Rectal smooth muscle tissue (tissue), 1 donor: ENCODE data around the gene VMAC.

Experiments
- H3K27ac ChIP-seq: one replicate; pipeline ENCODE4 v1.7.0; 2013; ENCODE audit warnings: low read depth, low read length, inconsistent platforms
- H3K27me3 ChIP-seq: one replicate; pipeline ENCODE4 v1.7.0; 2013; ENCODE audit warnings: low read length; ENCODE audit not compliant: control insufficient read depth, insufficient read depth
- H3K36me3 ChIP-seq: one replicate; pipeline ENCODE4 v1.7.0; 2013; ENCODE audit warnings: low read length; ENCODE audit not compliant: control insufficient read depth, insufficient read depth
- H3K4me1 ChIP-seq: one replicate; pipeline ENCODE4 v1.7.0; 2013; ENCODE audit warnings: low read length; ENCODE audit not compliant: control insufficient read depth, insufficient read depth
- H3K4me3 ChIP-seq: one replicate; pipeline ENCODE4 v1.7.0; 2013; ENCODE audit warnings: low read length
- H3K9ac ChIP-seq: one replicate; pipeline ENCODE4 v1.7.0; 2013; ENCODE audit warnings: low read length

Gene VMAC

DNA sequence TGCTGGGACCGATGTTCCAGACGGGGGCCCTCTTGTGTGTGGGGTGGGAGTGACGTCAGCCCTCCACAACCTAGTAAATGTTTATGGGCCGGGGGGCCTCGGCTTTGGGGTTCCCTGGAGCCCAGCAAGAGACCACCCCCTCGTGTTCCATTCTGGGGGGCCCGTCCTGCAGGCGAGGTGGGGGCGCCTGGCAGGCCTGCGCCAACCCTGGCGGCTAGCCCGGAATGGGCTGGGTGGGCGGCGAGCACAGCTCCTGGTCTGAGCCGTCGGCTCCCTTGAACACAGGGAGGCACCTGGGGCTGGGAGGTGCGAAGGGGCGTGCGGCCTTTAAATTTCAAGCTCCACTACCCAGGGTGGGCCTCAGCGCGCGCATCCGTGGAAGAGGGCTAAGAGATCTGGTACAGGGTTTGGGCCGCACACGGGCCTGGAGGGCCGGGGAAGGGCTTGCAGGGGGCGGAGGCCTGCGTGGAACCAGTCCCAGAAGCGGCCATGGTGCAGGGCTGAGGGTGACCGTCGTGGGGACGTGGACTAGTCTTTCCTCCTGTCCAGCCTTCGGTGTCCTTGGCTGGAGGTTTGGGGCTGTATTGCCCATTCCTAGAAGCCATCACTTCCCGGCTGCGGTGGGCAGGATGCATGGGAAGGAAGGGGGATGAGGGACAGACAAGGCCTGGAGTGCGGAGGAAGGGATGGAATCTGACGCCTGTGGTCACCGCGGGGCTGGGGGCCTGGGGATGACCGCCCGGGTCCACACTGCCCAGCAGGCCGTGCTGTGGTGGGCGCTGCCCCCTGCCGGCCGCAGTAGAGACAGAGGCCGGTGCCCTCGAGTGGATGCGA is 12.5 kb upstream of the VMAC start:
- Histone ChIP-seq H3K4me1 (peaks cover 15% of the 10 kb centered on the region), H3K4me3 (no peak overlapping the region), H3K27ac (no peak overlapping the region), H3K27me3 (peaks cover 3% of the 10 kb centered on the region), H3K9ac (no peak overlapping the region), H3K36me3 (peaks cover 13% of the 10 kb centered on the region)

GRCh38 chr19:5892772-5893275 is 11.8 kb upstream of the VMAC start:
- Histone ChIP-seq H3K4me1 (peaks cover 15% of the 10 kb centered on the region), H3K27ac (no peak overlapping the region), H3K9ac (no peak overlapping the region), H3K36me3 (peaks cover 13% of the 10 kb centered on the region), H3K27me3 (peaks cover 3% of the 10 kb centered on the region), H3K4me3 (no peak overlapping the region)

DNA sequence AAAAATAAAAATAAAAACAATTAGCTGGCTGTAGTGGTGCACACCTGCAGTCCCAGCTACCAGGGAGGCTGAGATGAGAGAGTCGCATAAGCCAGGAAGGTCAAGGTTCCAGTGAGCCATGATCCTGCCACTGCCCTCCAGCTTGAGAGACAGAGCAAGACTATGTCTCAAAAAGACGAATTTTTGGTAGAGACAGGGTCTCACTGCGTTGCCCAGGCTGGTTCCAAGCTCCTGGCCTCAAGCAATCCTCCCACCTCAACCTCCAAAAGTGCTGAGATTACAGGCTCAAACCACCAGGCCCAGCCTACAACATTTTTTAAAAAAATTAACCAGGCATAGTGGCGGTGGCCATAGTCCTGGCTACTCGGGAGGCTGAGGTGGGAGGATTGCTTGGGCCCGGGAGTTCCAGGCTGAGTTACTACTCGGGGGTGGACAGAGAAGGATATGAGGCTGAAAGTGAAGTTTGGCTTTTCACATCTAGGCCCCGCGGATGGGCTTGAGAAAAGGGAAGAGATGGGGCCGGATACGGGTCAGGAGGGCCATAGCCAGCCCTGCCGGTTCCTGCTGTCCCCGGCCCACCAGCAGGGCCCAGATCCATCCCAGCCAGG is 11.3 kb upstream of the VMAC start:
- Histone ChIP-seq H3K27me3 (peaks cover 3% of the 10 kb centered on the region), H3K9ac (no peak overlapping the region), H3K27ac (no peak overlapping the region)

GRCh38 chr19:5893907-5894703 is 10.6 kb upstream of the VMAC start:
- Histone ChIP-seq H3K4me3 (no peak overlapping the region), H3K9ac (no peak overlapping the region), H3K27ac (no peak overlapping the region), H3K36me3 (peaks cover 13% of the 10 kb centered on the region), H3K27me3 (peaks cover 3% of the 10 kb centered on the region), H3K4me1 (peaks cover 15% of the 10 kb centered on the region)

More for the DNA sequence above, 11.3 kb upstream of the VMAC start:
- Histone ChIP-seq H3K4me1 (peaks cover 15% of the 10 kb centered on the region), H3K4me3 (no peak overlapping the region), H3K36me3 (peaks cover 13% of the 10 kb centered on the region)

DNA sequence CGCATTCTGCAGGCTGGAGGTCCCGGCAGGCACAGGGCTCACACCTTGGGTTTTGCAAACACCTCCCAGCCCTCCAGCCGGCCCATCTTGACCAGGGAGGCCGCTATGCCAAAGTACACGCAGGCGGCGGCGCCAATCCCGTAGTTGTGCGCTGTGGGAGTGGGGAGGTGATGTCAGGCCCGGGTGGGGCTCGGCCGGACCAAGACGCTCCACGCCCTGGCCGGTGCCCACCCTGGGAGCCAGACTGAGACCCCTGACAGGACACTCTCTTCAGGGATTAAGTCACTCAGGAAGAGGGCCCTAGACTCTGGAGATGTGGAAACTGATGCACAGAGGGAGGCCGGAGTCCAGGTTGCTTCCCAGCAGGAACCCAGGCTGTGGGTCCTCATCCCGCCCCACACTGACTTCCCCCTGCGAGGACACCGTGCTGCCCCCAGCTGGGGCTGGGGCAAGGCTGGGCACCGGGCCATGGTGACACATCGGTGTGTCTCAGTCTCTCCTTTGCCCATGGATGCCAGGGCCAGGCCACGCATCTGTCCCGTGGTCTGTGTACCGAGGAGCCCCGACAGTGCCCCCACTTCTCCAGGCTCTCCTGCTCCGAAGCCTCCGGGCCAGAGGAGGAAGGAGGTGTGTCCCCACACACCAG is 9.8 kb upstream of the VMAC start:
- Histone ChIP-seq H3K36me3 (peaks cover 13% of the 10 kb centered on the region), H3K9ac (no peak overlapping the region), H3K4me3 (no peak overlapping the region), H3K27me3 (no peaks in the 10 kb centered on the region), H3K4me1 (peaks cover 9% of the 10 kb centered on the region), H3K27ac (no peak overlapping the region)

DNA sequence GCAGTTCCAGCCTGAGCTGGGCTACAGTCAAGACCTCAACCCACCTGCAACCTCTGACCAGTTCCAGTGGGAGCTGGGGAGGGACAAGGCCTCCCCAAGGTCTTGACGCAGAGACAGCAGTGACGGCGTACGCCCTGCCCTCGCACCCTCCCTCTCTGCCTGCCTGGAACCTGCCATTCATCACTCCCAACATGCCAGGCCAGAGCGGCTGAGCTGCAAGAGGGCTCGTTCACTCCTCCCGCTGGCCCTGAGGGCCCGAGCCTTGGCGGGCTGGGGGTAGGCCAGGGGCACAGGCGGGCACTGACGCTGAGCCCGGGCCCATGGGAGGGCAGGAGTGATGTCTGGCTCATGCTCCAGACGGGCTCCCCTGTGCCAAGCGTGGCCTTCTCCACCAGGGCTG is 9.3 kb upstream of the VMAC start:
- H3K4me3 ChIP-seq, result no peak overlapping the region
- H3K36me3 ChIP-seq, result peaks cover 13% of the 10 kb centered on the region
- H3K27me3 ChIP-seq, result no peaks in the 10 kb centered on the region
- H3K9ac ChIP-seq, result no peak overlapping the region
- H3K27ac ChIP-seq, result no peak overlapping the region
- H3K4me1 ChIP-seq, result peaks cover 7% of the 10 kb centered on the region

DNA sequence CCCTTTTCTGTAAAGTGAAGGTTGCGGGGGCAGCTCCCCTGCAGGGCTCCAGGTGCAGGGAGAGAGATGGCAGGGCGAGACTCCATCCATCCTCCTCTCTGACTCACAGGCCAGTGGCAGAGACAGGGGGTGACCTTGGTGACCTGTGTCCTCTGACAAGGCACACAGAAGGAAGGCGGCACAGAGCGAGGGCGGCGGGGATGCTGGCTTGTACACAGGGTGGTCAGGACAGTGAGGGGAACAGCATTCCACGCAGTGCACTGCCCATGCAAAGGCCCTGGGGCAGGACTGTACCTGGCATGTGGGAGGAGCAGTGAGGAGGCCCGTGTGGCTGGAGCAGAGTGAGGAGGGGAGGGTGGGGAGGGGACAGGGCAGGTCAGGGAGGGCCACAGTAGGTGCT is 8.8 kb upstream of the VMAC start:
- H3K27me3 ChIP-seq, result no peaks in the 10 kb centered on the region
- H3K36me3 ChIP-seq, result peaks cover 13% of the 10 kb centered on the region
- no peak overlapping the region for H3K9ac ChIP-seq
- H3K27ac ChIP-seq, result no peak overlapping the region
- H3K4me3 ChIP-seq, result no peak overlapping the region
- H3K4me1 ChIP-seq, result peaks cover 7% of the 10 kb centered on the region

- Histone ChIP-seq H3K27me3 (no peaks in the 10 kb centered on the region), H3K4me1 (peaks cover 7% of the 10 kb centered on the region), H3K9ac (no peak overlapping the region), H3K36me3 (peaks cover 13% of the 10 kb centered on the region), H3K4me3 (no peak overlapping the region), H3K27ac (no peak overlapping the region)
These were observed 8.2 kb upstream of the VMAC start for GRCh38 chr19:5896365-5897076.

- H3K27ac ChIP-seq, result no peak overlapping the region
- peaks cover 13% of the 10 kb centered on the region for H3K36me3 ChIP-seq
- no peaks in the 10 kb centered on the region for H3K27me3 ChIP-seq
- no peak overlapping the region for H3K9ac ChIP-seq
- H3K4me1 ChIP-seq, result peaks cover 1% of the 10 kb centered on the region
- H3K4me3 ChIP-seq, result no peak overlapping the region
These were observed 7.3 kb upstream of the VMAC start for GRCh38 chr19:5897189-5897969.

DNA sequence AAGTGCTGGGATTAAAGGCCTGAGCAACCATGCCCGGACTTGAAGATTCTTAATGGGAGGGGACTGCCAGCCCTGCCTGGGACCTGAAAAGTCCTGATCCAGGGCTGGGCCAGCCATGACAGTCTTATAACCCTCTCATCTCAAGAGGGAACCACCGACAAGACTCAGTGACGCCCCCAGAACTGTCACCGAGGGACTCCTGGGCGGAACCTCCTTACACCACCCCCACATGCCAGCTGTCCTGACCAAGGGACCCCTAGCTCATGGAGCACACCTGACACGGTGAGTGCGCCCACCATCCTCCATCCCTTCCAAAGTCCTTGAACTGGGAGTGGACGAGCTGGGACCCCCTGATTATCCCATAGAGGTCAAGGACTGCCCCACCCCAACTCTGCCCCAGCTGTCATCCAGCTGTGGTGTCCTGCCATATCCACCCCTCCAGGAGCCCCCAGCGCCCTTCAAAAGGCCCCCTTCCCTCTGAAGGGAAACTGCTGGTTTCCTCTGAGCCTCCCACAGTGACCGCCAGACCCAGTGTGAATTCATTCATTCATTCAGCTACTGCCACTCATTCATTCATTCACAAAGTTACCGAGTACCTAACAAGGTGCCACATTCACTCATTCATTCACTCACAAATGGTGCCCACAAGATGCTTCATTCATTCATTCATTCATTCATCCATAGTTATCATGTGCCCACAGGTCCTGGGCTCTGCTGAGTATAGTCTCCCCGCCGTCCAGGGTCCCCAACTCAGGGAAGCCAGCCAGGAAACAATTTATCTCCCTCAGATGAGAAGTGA is 4.7 kb upstream of the VMAC start:
- no peaks in the 10 kb centered on the region for H3K27me3 ChIP-seq
- H3K27ac ChIP-seq, result no peak overlapping the region
- no peak overlapping the region for H3K4me3 ChIP-seq
- peaks cover 3% of the 10 kb centered on the region for H3K4me1 ChIP-seq
- H3K9ac ChIP-seq, result no peak overlapping the region
- peaks cover 11% of the 10 kb centered on the region for H3K36me3 ChIP-seq
